Tibial nerve (tissue), 4 donors: ENCODE measurements around the gene COBLL1. TPM values are rescaled to one million over a fixed set of nuclear protein-coding genes. Genes with fewer than 3 reads are reported as not detected.

Experiments
- DNase-seq, 2 donors: peaks; one replicate each; pipeline ENCODE4 v3.0.0-alpha.2; 2019; ENCODE audit warnings: low spot score in 2 of 2
- H3K27ac ChIP-seq, 4 donors: fragments of 200-600 bp; sonication (generic) in 3 of 4; one replicate each; pipeline ENCODE4 v1.5.1; 2017 to 2019; ENCODE audit warnings: mild to moderate bottlenecking in 1 of 4
- H3K27me3 ChIP-seq, 2 donors: fragments of 200-600 bp; sonication (generic) in 1 of 2; one replicate each; pipeline versions ENCODE4 v1.5.1 to v1.6.0; 2017 to 2019
- H3K36me3 ChIP-seq, 3 donors: fragments of 200-600 bp; sonication (generic); one replicate each; pipeline ENCODE4 v1.5.1; 2018 to 2019
- H3K4me1 ChIP-seq, 4 donors: fragments of 200-600 bp; sonication (generic) in 3 of 4; one replicate each; pipeline ENCODE4 v1.5.1; 2017 to 2019
- H3K4me3 ChIP-seq, 4 donors: fragments of 200-600 bp; sonication (generic) in 3 of 4; one replicate each; pipeline ENCODE4 v1.5.1; 2017 to 2019; ENCODE audit warnings: mild to moderate bottlenecking in 1 of 4, moderate library complexity in 1 of 4
- H3K9me3 ChIP-seq, 4 donors: fragments of 200-600 bp; sonication (generic) in 3 of 4; one replicate each; pipeline ENCODE4 v1.5.1; 2017 to 2019
- CTCF ChIP-seq, 5 experiments: fragments of 200-600 bp in 3 of 5; fragments of 450-650 bp in 2 of 5; sonication (generic) in 3 of 5; IDR thresholded peaks; one replicate each; pipeline ENCODE4 v1.5.1; 2016 to 2019; ENCODE audit warnings: antibody characterized with exemption in 5 of 5, mild to moderate bottlenecking in 3 of 5, moderate library complexity in 2 of 5
- EP300 ChIP-seq, 2 donors: sonication (generic); formaldehyde crosslinking; IDR thresholded peaks; one replicate each; pipeline ENCODE4 v1.6.1; 2017; ENCODE audit warnings: antibody characterized with exemption in 2 of 2, mild to moderate bottlenecking in 1 of 2
- POLR2A ChIP-seq, 2 donors: fragments of 450-650 bp; IDR thresholded peaks; one replicate each; pipeline ENCODE4 v1.6.1; 2017; ENCODE audit warnings: antibody characterized with exemption in 2 of 2, mild to moderate bottlenecking in 2 of 2, moderate library complexity in 2 of 2
- WGBS, 2 donors: methylation state at CpG; one replicate each; pipeline ENCODE4 v1.1.5; 2018; 5-methylcytosine and 5-hydroxymethylcytosine counted together
- small RNA-seq: library from RNA; depleted of rRNA; stranded (forward); fragments of <200 nt; gene quantifications from one replicate; pipeline ENCODE3, GENCODE V24; 2016
- total RNA-seq, 4 donors: library from RNA; depleted of rRNA; stranded (reverse); fragments of >200 nt; gene quantifications; one replicate each; pipeline ENCODE4 v1.1.0, GENCODE V29; 2016

COBLL1 gene
- total RNA-seq, 4 donors from 2014 or later: 117 to 190 (median 146) TPM

- no peak overlapping the region for H3K27ac ChIP-seq
- peaks cover 0 to 44% (median 7%) of the 10 kb centered on the region in 4 donors for H3K9me3 ChIP-seq
- 35 to 69% methylated on average over 1 of the region's 1 CpG for WGBS, 2 donors
- no peak for TF ChIP-seq POLR2A (IDR thresholded peaks at IDR 0.05)
- no peak for TF ChIP-seq CTCF (IDR thresholded peaks at IDR 0.05)
- no peak for TF ChIP-seq EP300 (IDR thresholded peaks at IDR 0.05)
- no peaks in the 10 kb centered on the region for H3K27me3 ChIP-seq
- no peak overlapping the region for H3K4me3 ChIP-seq
- no peaks in the 10 kb centered on the region for H3K36me3 ChIP-seq
- no peaks in the 10 kb centered on the region for H3K4me1 ChIP-seq
- no peak for DNase-seq
These were observed 190.3 kb downstream of the COBLL1 start for GRCh38 chr2:164651361-164651760.

GRCh38 chr2:164644036-164644700 lies 197.5 kb downstream of the COBLL1 start:
- peaks cover 0 to 16% (median 0%) of the 10 kb centered on the region in 4 donors for H3K9me3 ChIP-seq
- no peaks in the 10 kb centered on the region for H3K27me3 ChIP-seq
- H3K36me3 ChIP-seq: no peaks in the 10 kb centered on the region
- H3K4me1 ChIP-seq: peaks cover 0 to 4% (median 0%) of the 10 kb centered on the region in 4 donors
- H3K27ac ChIP-seq: no peak overlapping the region
- H3K4me3 ChIP-seq: no peak overlapping the region
- no peak for TF ChIP-seq EP300 (IDR thresholded peaks at IDR 0.05)
- TF ChIP-seq POLR2A (IDR thresholded peaks at IDR 0.05): no peak
- no peak for TF ChIP-seq CTCF (IDR thresholded peaks at IDR 0.05)
- 64 to 66% methylated on average over 1 of the region's 1 CpG for WGBS, 2 donors
- no peak for DNase-seq

GRCh38 chr2:164642946-164643555 lies 198.6 kb downstream of the COBLL1 start:
- Histone ChIP-seq H3K36me3 (no peaks in the 10 kb centered on the region), H3K4me1 (peaks cover 0 to 4% (median 0%) of the 10 kb centered on the region in 4 donors), H3K27me3 (no peaks in the 10 kb centered on the region), H3K27ac (no peak overlapping the region), H3K9me3 (peaks cover 0 to 4% (median 0%) of the 10 kb centered on the region in 4 donors), H3K4me3 (no peak overlapping the region)
- TF ChIP-seq POLR2A (IDR thresholded peaks at IDR 0.05) (no peak), EP300 (IDR thresholded peaks at IDR 0.05) (no peak), CTCF (IDR thresholded peaks at IDR 0.05) (no peak)
- no peak for DNase-seq
- WGBS, 2 donors: 92% methylated on average over 8 of the region's 8 CpGs

- H3K4me1 ChIP-seq: peaks cover 0 to 4% (median 0%) of the 10 kb centered on the region in 4 donors
- no peak overlapping the region for H3K27ac ChIP-seq
- 85 to 89% methylated on average over 2 of the region's 2 CpGs for WGBS, 2 donors
- TF ChIP-seq POLR2A (IDR thresholded peaks at IDR 0.05) (no peak), EP300 (IDR thresholded peaks at IDR 0.05) (no peak), CTCF (IDR thresholded peaks at IDR 0.05) (no peak)
- no peaks in the 10 kb centered on the region for H3K36me3 ChIP-seq
- no peaks in the 10 kb centered on the region for H3K9me3 ChIP-seq
- no peaks in the 10 kb centered on the region for H3K27me3 ChIP-seq
- no peak for DNase-seq
- no peak overlapping the region for H3K4me3 ChIP-seq
These were observed 199.4 kb downstream of the COBLL1 start for GRCh38 chr2:164642268-164642667.

Small RNAs within 50 kb of the gene (small RNA-seq; reads per million reads assigned to genes)
- not detected for gene RNA5SP110
- not detected for gene SNORA70F

Other genes starting within 250 kb of the COBLL1 start
- gene GRB14, start 220.3 kb downstream of the COBLL1 start, total RNA-seq: 10 to 100 TPM in 2 of 4 donors, 1 to 10 TPM in 2; 6.5 to 14.6 (median 9.2) TPM
- gene SLC38A11, start 113.7 kb upstream of the COBLL1 start, total RNA-seq: 1 to 10 TPM in 3 of 4 donors, not detected in 1; 1.5 to 4.3 (median 4.2) TPM